HG03469 (cell line): ENCODE measurements around the gene CDKN2D.
"Not testable (repeated sequence)": the region's sequence is repeated elsewhere in the genome, so short reads cannot be mapped to it uniquely, and the experiment has no call there.

ENCODE experiments used
- ATAC-seq: cut with Tn5 transposase; IDR thresholded peaks from one replicate; pipeline ENCODE4 v1.9.1; 2021; ENCODE audit warnings: mild to moderate bottlenecking, moderate library complexity, moderate number of reproducible peaks; ENCODE audit not compliant: unreplicated experiment

The CDKN2D gene

DNA sequence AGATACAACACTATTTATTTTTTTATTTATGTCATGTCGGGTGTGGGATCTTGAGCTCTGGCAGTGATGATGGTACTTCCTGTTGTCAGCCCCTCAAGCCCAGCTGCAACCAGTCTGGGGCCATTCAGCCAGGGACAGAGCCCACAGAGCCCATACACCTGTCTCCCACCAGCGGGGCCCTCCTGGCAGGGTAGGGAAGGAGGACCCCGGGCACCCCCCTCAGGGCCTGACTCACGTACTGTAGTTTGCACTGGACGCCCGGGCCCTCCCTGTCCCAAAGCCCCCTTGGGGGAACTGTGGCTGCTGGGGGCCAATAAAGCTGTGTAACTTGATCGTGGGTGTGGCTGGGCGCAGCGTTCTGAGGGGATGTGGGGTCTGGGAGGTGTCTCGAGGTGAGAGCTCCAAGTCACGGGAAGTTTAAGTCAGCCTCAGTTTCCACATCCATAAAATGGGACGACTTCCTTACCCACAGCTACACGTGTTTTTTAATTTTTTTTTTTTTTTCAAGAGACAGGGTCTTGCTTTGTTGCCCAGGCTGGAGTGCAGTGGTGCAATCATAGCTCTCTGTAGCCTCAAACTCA, 15.6 kb downstream of the CDKN2D start:
- ATAC-seq, result no peak

DNA sequence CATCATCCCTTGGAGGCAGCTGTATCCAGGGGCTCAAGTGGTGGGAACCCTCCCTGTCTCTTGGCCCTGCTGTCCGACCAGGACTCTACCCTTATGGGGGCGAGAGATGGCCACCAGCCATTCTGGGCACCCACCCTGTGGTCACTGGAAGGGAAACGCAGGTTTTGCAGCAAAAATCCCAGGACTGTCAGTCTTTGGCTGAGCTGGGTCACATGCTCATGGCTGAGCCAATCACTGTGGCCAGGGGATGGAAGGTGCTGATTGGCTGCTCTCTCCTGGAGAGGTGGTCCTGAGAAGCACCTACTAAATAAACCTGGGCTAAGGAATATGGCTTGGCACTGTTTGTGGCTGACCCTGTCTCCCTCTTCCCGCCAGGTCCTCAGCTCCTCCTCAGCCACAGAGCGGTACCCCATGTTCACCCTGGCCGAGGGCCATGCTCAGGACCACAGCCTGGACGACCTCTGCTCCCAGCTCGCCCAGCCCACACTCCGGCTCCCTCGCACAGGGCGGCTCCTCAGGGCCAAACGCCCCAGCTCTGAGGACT, 16.2 kb downstream of the CDKN2D start:
- ATAC-seq, result no peak

DNA sequence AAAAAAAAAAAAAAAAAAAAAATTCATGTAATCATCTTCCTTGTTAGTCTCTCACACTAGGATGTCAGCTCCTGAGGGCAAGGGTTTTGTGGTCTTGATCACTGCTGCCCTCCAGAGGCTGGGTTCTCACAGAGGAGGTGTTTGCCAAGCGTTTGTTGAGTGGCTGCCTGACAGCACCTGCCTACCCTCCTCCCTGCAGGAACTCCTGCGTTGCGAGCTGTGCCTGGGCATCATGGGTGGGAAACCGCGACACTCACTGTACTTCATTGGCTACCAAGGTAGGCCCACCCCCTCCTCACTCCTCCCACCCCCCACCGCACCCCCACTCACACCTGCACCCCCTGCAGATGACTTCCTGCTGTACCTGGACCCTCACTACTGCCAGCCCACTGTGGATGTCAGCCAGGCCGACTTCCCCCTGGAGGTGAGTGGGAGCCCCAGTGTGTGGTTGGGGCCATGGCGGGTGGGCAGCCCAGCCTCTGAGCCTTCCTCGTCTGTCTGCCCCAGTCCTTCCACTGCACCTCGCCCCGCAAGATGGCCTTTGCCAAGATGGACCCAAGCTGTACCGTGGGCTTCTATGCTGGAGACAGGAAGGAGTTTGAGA, 17.0 kb downstream of the CDKN2D start:
- no peak for ATAC-seq

DNA sequence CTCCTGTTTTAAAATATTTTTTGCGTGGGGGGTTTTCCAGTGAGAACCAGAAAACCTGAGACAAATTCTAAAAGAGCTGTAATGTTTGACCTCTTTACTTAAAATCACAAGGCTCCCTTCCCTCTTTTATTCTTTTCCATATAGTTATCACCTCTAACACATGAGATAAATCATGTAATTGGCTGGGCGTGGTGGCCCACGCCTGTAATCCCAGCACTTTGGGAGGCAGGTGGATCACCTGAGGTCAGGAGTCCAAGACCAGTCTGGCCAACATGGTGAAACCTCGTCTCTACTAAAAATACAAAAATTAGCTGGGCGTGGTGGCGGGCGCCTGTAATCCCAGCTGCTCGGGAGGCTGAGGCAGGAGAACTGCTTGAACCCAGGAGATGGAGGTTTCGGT, 17.8 kb downstream of the CDKN2D start:
- not testable (repeated sequence) for ATAC-seq

DNA sequence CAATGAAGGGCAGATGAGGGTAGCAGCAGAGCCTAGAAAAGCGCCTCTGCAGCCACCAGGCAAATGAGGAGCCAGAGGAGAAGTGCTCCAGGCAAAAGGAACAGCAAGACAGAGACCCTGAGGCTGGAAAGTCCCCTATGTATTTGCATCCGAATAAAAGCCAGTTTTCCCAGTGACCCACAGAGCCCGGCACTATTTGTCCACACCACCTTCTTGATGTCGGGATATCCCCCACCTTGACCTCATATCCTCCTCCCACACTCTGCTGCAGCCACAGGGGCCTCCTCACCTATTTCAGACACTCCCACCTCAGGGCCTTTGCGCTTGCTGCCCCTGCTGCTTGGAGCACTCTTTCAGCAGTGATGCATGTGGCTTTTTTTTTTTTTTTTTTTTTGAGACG, 18.4 kb downstream of the CDKN2D start:
- no peak for ATAC-seq

DNA sequence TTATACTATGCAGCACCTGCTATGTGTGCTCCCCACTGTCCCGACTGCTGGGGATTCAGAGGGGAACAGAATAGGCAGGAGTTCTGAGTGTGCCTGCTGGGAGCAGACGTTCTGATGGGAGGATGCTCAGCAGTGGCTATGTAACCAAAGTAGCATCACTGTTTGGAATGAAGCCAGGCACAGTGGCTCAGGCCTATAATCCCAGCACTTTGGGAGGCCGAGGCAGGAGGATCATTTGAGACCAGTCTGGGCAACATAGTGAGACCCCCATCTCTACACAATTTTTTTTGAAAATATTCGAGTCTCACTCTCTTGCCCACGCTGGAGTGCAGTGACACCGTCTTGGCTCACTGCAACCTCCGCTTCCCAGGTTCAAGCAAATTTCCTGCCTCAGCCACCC, 19.0 kb downstream of the CDKN2D start:
- ATAC-seq, result no peak

DNA sequence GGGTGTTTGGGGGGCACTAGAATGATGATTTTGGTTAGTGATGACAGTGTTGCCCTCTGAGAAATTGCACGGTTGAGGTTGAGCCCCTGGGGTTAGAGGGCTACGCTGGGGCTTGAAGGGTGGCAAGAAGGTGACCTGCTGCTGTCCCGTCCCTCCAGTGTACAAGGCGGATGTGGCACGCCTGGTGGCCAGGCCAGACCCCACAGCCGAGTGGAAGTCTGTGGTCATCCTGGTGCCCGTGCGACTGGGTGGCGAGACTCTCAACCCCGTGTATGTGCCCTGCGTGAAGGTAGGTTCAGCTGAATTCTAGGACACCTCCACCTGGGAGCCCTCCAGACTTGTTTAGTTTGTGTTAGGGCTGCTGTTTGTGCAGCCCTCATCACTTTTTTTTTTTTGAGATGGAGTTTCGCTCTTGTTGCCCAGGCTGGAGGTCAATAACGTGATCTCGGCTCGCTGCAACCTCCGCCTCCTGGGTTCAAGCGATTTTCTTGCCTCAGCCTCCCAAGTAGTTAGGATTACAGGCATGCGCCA, 20.0 kb downstream of the CDKN2D start:
- no peak for ATAC-seq

DNA sequence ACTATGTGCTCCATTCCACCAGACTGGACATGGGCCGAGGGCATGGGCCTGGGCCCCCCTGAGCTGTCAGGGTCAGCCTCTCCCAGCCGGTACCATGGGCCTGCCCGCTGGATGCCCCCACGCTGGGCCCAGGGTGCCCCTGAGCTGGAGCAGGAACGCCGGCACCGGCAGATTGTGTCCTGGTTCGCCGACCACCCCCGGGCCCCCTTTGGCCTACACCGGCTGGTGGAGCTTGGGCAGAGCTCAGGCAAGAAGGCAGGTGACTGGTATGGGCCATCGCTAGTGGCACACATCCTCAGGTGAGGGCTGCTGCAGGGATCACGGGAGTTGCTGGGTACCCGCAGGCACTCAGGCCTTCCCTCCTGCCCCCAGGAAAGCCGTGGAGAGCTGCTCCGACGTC, 22.0 kb downstream of the CDKN2D start:
- ATAC-seq, result no peak

DNA sequence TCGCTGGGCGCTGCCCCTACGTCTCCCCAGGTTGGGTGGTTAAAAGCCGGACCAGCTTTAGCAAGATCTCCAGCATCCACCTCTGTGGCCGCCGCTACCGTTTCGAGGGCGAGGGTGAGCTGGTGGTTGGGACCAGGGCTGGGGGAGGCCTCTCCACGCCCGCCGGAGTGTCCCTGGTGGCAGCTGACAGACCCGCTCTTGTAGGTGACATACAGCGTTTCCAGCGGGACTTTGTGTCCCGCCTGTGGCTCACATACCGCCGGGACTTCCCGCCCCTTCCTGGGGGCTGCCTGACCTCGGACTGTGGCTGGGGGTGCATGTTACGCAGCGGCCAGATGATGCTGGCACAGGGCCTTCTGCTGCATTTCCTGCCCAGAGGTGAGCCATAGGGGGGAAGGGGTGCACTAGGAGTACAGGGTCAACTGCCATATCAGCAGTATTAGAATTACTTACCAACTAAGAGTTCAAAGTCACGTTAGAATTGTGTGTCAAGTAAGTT, 24.0 kb downstream of the CDKN2D start:
- no peak for ATAC-seq

DNA sequence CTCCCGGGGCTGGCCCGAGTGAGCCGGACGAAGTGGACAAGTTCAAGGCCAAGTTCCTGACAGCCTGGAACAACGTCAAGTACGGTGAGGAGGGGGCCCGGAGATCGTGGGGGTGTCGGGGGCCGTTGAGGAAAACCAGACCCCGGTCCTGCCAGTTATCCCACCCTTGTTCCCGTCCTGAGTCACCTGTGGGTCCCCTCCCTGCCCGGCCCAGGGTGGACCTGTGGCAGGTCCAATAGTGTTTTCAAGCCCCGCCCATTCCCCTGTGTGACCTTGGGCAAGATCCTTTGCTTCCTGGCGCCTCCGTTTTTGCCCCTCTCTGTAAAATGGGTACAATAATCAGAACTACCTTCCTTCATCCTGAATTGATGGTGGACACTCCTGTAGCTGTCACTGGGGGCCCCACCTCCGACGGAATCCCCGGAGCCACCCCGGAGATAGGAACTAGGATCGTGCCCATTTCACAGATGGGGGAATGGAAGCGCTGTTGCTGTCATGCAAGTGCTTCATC, 24.5 kb downstream of the CDKN2D start:
- no peak for ATAC-seq

DNA sequence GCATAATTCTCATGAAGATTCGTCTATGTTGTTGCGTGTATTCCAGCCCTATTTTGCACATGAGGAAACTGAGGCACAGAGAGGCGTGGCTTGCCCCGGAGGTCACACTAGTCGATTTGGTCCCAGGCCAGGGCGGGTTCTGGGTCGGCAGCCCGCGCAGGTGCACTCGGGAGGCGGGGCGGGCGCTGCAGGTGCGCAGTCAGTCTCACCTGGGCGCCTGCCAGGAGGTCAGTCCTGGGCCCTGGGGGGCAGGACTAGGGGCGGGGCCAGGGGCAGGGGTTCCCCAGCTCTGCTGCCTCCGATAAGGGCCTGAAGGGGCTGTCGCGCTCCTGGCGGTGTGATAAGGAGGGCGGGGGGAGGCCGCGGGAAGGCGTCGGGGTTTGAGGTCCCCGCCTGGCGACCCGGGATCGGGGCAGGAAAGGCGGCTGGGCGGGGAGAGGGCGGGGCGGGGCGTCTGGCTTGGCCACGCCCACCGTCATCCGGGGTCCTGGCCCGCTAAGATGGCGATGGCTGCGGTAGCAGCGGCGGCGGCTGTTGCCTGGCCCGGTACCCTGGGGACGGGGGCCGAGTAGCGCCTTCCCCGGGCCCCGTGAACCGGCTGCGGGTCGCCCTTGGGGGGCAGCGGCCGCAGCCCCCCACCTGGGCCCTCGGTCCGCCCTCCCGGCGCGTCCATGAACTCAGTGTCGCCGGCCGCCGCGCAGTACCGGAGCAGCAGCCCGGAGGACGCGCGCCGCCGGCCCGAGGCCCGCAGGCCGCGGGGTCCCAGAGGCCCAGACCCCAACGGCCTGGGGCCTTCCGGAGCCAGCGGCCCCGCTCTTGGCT, 25.1 kb downstream of the CDKN2D start, which contains the start of gene ATG4D:
Gene ATG4D, plus strand, starts transcription at position 485 of the 822 bp plus-strand sequence. Its CDS starts 187 bp downstream, at position 672.
- ATAC-seq, result no peak

DNA sequence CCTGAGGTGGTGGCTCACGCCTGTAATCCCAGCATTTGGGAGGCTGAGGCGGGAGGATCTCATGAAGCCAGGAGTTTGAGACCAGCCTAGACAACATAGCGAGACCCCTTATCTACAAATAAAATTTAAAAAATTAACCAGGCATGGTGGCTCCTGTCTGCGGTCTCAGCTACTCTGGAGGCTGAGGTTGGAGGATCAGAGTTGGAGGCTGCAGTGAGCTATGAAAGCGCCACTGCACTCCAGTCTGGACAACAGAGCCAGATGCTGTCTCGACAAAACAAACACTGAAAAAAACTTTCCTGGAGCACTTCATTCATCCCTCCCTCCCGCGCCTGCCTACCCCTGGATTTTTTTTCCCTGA, 25.7 kb downstream of the CDKN2D start:
- no peak for ATAC-seq

DNA sequence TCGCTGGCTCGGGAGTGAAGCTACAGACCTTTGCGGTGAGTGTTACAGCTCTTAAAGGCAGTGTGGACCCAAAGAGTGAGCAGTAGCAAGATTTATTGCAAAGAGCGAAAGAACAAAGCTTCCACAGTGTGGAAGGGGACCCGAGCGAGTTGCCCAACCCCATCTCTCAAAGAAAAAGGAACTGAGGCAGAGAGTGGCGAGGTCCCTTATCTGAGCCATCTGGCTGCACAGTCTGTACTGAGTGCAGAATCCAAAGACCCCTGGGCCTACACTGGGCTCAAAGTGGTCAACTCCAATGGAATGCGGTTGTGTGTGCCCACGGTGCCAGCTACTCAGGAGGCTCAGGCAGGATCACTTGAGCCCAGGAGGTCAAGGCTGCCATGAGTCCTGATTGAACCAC, 29.8 kb downstream of the CDKN2D start:
- not testable (repeated sequence) for ATAC-seq

DNA sequence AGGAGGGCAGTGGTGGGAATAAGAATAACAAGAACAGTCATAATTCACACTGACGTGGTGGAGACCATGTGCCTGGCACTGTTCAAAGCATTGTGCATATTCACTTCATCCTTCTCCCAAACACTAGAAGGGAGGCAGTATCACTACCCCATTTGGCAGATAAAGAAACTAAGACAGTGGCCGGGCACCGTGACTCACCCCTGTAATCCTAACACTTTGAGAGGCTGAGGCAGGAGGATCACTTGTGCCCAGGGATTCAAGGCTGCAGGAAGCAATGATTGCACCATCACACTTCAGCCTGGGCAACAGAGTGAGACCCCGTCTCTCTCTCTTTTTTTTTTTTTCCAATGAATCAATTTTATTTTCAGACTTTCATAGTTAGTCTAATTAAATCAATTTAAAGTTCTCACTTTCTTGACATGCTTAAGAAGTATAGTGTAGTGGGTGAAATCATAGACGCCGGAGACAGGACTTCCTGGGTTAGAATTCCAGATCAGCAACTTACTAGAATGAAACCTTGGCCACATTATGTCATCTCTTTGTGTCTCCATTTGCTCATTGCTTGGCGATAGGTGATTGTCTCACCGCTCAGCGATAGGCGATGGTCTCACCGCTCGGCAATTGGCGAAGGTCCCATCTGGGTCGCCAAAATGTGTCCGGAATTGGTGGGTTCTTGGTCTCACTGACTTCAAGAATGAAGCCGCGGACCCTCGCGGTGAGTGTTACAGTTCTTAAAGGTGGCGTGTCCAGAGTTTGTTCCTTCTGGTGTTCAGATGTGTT, 30.4 kb downstream of the CDKN2D start:
- ATAC-seq, result no peak

DNA sequence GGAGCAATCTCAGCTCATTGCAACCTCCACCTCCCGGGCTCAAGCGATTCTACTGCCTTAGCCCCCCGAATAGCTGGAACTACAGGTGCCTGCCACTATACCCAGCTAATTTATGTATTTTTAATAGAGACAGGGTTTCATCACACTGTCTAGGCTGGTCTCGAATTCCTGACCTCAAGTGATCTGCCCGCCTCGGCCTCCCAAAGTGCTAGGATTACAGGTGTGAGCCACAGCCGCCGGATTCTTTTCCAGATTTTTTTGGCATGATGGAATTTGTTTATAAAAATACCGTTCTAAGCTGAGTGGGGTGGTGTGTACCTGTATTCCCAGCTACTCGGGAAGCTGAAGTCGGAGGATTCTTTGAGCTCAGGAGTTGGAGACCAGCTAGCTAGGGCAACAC, 31.1 kb downstream of the CDKN2D start:
- no peak for ATAC-seq

DNA sequence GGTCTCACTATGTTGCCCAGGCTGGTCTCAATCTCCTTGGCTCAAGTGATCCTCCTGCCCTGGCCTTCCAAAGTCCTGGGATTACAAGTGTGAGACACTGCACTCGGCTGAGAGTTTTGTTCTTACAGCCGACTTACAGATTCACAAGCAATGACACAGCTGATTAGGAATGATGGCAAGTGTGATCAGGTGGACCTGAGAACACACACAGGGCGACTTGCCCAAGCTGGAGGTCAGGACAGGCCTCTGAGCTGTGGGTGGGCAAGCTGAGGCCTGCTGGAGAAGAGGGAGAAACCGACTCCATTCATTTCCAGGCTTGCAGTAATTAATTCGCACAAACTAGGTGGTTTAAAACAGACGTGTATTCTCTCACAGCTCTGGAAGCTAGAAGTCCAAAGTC, 33.2 kb downstream of the CDKN2D start:
- no peak for ATAC-seq

DNA sequence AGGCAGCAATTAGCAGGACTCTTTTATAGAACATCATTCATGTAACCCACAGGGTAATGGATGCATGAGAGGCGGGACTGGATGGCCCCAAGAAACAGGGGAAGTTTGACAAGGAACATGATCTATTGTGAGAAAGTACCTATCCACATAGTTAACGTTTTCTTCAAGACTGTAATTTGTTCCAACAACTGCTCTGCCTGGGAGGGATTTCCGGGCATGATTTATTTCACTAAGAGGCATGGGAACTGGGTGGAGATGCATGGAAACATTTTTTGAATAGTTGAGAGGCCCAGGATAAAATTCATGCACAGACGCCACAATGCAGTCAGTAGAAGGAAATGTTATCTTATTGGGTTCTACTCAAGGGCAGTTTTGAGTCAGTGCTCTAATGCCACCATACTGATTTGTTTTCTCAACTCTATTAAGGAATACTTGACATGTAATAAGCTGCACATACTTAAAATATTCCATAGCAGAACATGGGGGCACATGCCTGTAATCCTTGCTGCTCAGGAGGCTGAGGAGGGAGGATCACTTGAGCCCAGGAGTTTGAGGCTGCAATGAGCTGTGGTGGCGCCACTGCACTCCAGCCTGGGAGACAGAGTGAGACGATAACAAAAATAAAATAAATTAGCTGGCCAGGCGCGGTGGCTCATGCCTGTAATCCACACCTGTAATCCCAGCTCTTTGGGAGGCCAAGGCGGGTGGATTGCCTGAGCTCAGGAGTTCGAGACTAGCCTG, 35.0 kb downstream of the CDKN2D start:
- no peak for ATAC-seq

DNA sequence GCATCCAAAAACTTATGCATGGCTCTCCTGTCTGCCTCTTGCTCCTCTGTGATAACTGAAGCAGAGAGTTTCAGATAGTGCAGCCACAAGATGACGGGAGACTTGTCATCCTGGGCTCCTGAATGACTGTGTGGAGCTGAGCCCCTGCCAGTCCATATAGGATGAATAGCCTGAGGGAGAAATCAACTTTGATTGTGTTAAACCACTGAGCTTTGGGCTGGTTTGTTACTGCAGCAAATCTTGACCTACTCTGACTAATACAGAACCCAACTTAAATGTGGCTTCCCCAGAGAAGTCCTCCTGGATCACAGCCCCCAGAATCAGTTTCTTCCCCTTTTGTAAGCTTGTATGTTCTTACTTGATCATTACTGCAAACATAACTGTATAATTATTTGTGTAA, 36.3 kb downstream of the CDKN2D start:
- ATAC-seq, result no peak

DNA sequence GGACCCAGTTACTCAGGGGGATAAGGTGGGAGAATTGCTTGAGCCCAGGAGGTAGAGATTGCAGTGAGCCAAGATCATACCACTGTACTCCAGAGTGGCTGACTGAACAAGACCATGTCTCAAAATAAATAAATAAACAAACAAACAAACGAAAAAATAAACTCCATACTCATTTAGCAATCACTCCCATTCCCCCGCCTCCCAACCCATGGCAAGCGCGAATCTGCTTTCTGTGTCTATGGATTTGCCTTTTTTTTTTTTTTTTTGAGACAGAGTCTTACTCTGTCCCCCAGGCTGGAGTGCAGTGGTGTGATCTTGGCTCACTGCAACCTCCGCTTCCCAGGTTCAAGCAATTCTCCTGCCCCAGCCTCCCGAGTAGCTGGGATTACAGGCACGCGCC, 41.9 kb downstream of the CDKN2D start:
- not testable (repeated sequence) for ATAC-seq

DNA sequence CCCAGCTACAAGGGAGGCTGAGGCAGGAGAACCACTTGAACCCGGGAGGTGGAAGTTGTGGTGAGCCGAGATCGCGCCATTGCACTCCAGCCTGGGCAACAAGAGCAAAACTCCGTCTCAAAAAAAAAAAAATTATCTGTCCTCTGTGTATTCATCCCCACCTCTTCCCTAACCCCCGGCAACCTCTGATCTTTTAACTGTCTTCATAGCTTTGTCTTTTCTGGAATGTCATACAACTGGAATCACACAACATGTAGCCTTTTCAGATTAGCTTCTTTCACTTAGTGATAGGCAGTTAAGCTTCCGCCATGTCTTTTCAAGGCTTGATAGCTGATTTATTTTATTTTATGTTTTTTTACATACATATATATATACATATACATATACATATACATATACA, 43.1 kb downstream of the CDKN2D start:
- ATAC-seq, result no peak
